ENCODE data around the gene ACOX2.

DNA sequence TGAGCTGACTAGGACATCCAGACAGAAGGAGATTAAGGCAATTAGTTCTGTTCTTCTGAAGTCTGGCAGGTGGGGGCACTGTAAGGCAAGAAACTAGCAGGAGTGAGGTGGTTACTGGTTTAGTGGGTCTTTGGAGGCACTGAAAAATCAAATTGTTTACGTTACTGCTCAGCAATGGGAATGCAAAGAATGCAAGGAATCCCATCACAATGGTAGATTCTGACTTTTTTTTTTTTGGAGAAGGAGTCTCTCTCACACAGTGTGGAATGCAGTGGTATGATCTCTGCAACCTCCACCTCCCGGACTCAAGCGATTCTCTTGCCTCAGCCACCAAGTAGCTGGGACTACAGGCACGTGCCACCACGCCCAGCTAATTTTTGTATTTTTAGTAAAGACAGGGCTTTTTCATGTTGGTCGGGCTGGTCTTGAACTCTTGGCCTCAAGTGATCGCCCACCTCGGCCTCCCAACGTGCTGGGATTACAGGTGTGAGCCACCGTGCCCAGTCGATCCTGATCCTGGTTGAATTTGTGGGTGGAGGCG, 23.9 kb upstream of the ACOX2 start:
- no peak for TF ChIP-seq EZH2phosphoT487 (IDR thresholded peaks at IDR 0.05; ENCODE audit: insufficient read depth, low read depth)
- TF ChIP-seq EZH2 (IDR thresholded peaks at IDR 0.05; ENCODE audit: insufficient read depth, poor library complexity, severe bottlenecking), result no peak
